Ecto neural progenitor cell (in vitro differentiated cells): ENCODE data around the gene B3GAT1.

ENCODE experiments used
- DNase-seq: peaks from one replicate; pipeline ENCODE4 v3.0.0-alpha.2; 2018; ENCODE audit warnings: low spot score

Gene B3GAT1

GRCh38 chr11:134355136-134355535 is 56.9 kb downstream of the B3GAT1 start:
- DNase-seq, result no peak

- no peak for DNase-seq
These were observed 59.9 kb downstream of the B3GAT1 start for GRCh38 chr11:134352111-134352510.

- DNase-seq, result no peak
These were observed 61.7 kb downstream of the B3GAT1 start for GRCh38 chr11:134350381-134350780.

DNA sequence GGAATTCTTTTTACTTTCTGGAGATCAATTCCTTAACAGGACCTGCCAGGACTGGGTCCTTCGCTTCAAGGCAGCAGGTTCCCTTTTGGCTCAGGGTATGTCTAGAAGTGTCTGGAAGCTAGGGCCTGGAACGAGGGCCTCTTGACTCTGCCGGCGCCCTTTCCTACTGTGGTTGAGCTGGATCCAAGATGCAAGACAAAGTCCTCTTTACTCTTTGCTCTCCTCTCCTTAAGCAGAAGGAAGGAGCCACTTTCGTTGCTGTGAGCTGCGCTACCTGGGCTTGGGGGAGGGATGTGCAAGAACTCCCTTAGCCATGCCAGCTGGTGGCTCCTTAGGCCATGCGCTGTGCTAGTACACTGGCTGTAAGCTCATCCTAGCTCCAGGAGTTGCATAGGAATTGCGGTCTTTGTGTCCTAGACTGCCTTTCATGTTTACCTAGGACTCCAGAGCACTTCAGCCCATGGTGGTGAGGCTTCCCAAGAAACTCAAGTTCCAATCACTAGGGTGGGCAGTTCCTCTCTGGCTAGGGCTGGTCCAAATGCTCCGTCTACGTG is 62.2 kb downstream of the B3GAT1 start:
- no peak for DNase-seq

GRCh38 chr11:134349109-134349801 is 62.8 kb downstream of the B3GAT1 start:
- DNase-seq, result peak; percentile 7

DNA sequence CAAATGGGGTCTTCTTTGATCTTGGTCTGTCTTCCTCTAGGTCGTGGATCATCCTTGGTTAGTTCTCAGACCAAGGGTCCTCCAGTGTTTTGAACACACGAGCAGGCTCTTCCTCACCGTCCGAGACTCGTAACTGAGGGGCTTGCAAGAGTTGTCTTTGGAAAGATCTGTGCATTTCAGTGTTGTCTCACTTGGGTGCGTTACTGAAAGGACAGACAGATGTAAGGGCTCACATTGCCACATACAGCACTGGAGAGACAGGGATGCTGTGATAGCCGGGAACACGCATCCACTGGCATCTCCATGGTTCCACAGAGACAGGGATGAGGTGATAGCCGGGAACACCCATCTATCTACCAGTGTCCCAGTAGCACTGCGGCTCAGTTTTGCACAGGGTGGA is 64.6 kb downstream of the B3GAT1 start:
- peak; percentile 18 for DNase-seq

GRCh38 chr11:134346976-134347350 is 65.1 kb downstream of the B3GAT1 start:
- DNase-seq, result no peak

- DNase-seq, result peak; percentile 37
These were observed 65.7 kb downstream of the B3GAT1 start for GRCh38 chr11:134346101-134346975.

GRCh38 chr11:134345237-134345550 is 66.8 kb downstream of the B3GAT1 start:
- DNase-seq, result peak; percentile 24

GRCh38 chr11:134344497-134345236 is 67.4 kb downstream of the B3GAT1 start:
- peak; percentile 25 for DNase-seq

DNA sequence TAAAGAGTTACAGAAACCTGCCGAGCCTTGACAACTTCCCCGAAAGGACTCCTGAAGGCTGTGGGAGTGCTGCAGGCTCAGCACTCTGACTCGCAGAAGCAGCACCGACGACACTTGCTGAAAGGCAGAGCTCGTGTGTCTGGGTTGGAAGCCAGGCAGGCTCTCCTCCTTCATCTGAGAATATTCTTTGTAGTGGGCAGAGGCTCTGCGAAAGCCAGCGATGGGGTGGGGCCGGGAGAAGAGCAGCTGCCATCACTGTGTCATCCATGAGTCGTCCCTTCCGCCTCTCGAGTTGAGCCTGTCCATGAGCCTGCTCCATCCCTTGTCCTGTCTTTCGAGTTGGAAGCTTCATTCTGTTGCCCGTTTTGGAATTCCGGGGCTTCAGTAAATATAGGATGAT is 68.4 kb downstream of the B3GAT1 start:
- DNase-seq, result peak; percentile 44

GRCh38 chr11:134342572-134343340 is 69.3 kb downstream of the B3GAT1 start:
- DNase-seq, result peak; percentile 39

- DNase-seq, result peak; percentile 41
These were observed 70.1 kb downstream of the B3GAT1 start for GRCh38 chr11:134341805-134342571.

GRCh38 chr11:134340354-134340964 is 71.6 kb downstream of the B3GAT1 start:
- DNase-seq, result peak; percentile 38

DNA sequence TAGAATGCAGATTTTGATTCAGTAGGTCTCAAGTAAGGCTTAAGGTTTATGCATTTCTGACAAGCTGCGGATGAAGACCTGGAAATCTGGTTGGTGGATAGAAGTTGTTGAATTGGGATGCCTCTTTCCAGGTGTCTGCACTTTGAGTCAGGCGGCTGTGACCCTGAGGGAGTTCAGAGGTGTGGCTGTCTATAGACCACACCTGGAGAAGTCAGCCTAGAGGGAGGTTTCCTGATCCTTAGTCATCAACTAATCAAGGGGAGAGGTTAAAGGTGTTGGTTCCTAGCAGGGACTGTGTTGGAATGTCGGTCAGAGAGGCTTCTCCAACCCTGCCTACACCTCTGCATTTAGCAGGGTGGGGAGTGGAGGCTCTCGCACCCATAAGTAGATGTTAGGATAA is 72.3 kb downstream of the B3GAT1 start:
- peak; percentile 23 for DNase-seq

GRCh38 chr11:134338654-134339053 is 73.4 kb downstream of the B3GAT1 start:
- DNase-seq, result no peak

- no peak for DNase-seq
These were observed 74.0 kb downstream of the B3GAT1 start for GRCh38 chr11:134338068-134338467.

GRCh38 chr11:134337051-134337450 is 75.0 kb downstream of the B3GAT1 start:
- DNase-seq, result no peak

DNA sequence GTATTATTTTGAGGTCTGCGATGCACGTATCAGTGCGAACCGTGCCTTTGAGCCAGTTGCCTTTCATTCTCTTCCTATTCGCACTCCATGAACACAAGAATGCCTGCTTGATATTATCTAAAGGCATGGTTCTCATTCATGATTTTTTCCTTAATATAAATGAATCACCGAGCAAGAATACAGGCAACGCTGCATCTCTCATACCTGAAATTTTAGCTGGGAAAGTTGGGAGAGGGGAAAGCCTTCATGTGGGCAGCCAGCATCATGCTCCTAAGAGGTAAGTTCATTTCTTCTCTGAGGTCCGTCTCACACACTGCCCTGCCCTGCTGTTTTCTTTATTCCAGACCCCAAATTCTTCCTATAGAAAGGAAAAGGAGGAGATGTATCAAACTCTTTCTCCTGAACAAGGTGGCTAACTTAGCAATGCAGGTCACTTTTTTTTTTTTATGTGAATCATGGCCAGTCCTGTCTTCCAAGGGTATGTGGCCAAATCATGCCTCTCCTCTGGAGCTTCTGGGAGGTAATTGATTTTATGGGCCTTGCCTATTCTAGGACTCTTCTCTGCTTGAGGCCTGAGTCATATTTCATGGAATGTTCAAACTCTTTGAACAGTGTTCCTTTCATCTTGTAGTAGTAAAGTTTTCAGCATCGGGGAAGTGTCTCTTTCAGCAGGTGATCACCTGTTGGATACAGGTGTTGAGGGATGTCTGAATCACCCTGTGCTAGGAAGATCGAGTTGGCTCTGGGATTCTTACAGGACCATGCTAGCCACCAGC is 77.1 kb downstream of the B3GAT1 start:
- no peak for DNase-seq

DNA sequence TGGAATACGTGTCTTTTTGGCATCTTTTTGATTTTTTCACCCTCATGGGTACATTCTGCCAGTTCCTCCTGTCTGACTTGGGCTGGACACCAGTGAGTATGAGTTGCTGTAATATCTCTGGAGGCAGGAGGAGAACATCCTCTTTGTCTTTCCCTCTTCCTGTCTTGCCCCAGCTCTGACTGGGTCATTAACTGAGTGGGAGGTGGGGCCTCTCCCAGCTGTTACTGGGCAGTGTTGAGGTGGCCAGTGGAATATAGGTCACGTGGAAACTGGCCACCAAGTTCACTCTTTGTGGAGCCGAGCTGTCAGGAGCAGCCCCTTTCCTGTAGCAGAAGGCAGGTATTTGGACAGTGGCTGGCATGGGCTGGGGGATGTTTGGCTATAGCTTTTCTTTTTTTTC is 78.1 kb downstream of the B3GAT1 start:
- no peak for DNase-seq
